MCF 10A (cell line): ENCODE data around the gene NME3. TPM values are rescaled to one million over a fixed set of nuclear protein-coding genes. Genes with fewer than 3 reads are reported as not detected.

Experiments used
- BruUV-seq: library from RNA; stranded (reverse); fragments of 400-500 nt; replicated peaks from 2 replicates; lab custom pipeline; 2021; lab: Mats Ljungman, UMichigan
- CTCF ChIA-PET: fragments of 300-600 bp; sonication (Branson Sonifier 250); formaldehyde crosslinking; extraction: SDS; loops from one replicate; lab custom pipeline; 2021; ENCODE audit warnings: antibody characterized with exemption, inconsistent platforms; lab: Yijun Ruan, JAX
- POLR2A ChIA-PET: fragments of 300-600, 350-650 bp; sonication (Branson Sonifier 250); formaldehyde crosslinking; extraction: SDS; loops from one replicate; lab custom pipeline; 2020; ENCODE audit warnings: antibody characterized with exemption, inconsistent platforms; lab: Yijun Ruan, JAX
- DNase-seq: peaks from one replicate; pipeline ENCODE4 v3.0.0-alpha.2; 2018; ENCODE audit not compliant: unreplicated experiment
- H3K27ac Mint-ChIP-seq: one replicate; pipeline ENCODE4 v1.8.0; 2022; ENCODE audit warnings: mild to moderate bottlenecking, low read depth, mixed read lengths; ENCODE audit not compliant: unreplicated experiment
- H3K27me3 Mint-ChIP-seq: one replicate; pipeline ENCODE4 v1.8.0; 2022; ENCODE audit warnings: mixed read lengths; ENCODE audit not compliant: insufficient read depth, unreplicated experiment
- H3K36me3 Mint-ChIP-seq: one replicate; pipeline ENCODE4 v1.8.0; 2022; ENCODE audit warnings: mild to moderate bottlenecking, moderate library complexity, mixed read lengths; ENCODE audit not compliant: insufficient read depth, unreplicated experiment
- H3K4me1 Mint-ChIP-seq: one replicate; pipeline ENCODE4 v1.8.0; 2022; ENCODE audit warnings: mixed read lengths; ENCODE audit not compliant: insufficient read depth, unreplicated experiment
- H3K4me3 Mint-ChIP-seq: one replicate; pipeline ENCODE4 v1.8.0; 2022; ENCODE audit warnings: mild to moderate bottlenecking, moderate library complexity, mixed read lengths; ENCODE audit not compliant: unreplicated experiment
- H3K9me3 Mint-ChIP-seq: one replicate; pipeline ENCODE4 v1.8.0; 2022; ENCODE audit warnings: mixed read lengths; ENCODE audit not compliant: unreplicated experiment
- CTCF ChIP-seq: fragments of 200-600 bp; IDR thresholded peaks from one replicate; pipeline ENCODE4 v1.8.0; 2022; ENCODE audit warnings: antibody characterized with exemption, mild to moderate bottlenecking; ENCODE audit not compliant: unreplicated experiment
- intact Hi-C: fragments of 100-400 bp; cut with micrococcal nuclease; formaldehyde crosslinking; loops from 2 replicates; pipeline ENCODE4 v1.14.1; 2022
- total RNA-seq: library from RNA; stranded (reverse); gene quantifications from 2 replicates; pipeline ENCODE4 v1.2.3, GENCODE V29; 2022

Gene NME3
- total RNA-seq, 1 experiment from 2014 or later = 44.0 TPM

- Mint-ChIP-seq H3K27me3 (no peaks in the 10 kb centered on the region), H3K9me3 (no peaks in the 10 kb centered on the region), H3K4me3 (no peak overlapping the region), H3K27ac (no peak overlapping the region), H3K4me1 (no peaks in the 10 kb centered on the region), H3K36me3 (peaks cover 49% of the 10 kb centered on the region)
- BruUV-seq = no TSS peak
- intact Hi-C loops = no loop called here
- POLR2A ChIA-PET = interaction anchor here (1.7 kb wide), 1 partner anchor 37 kb away, joined by 6 read pairs; the partner anchor contains the start of genes NUBP2 and SPSB3
- CTCF ChIA-PET = no interaction called here
- no peak for TF ChIP-seq CTCF
- no peak for DNase-seq
Observed at GRCh38 chr16:1819611-1820010, 48.3 kb upstream of the NME3 start.

- BruUV-seq = no TSS peak
- Mint-ChIP-seq H3K4me3 (no peak overlapping the region), H3K27ac (no peak overlapping the region), H3K27me3 (no peaks in the 10 kb centered on the region), H3K4me1 (no peaks in the 10 kb centered on the region), H3K9me3 (no peaks in the 10 kb centered on the region), H3K36me3 (peaks cover 52% of the 10 kb centered on the region)
- no peak for DNase-seq
- CTCF ChIA-PET = no interaction called here
- POLR2A ChIA-PET = no interaction called here
- intact Hi-C loops = no loop called here
- TF ChIP-seq CTCF = no peak
Observed at GRCh38 chr16:1818873-1819525, 47.7 kb upstream of the NME3 start.

- no peak for TF ChIP-seq CTCF
- ChIA-PET POLR2A (no interaction called here), CTCF (no interaction called here)
- BruUV-seq = no TSS peak
- Mint-ChIP-seq H3K9me3 (no peaks in the 10 kb centered on the region), H3K4me1 (no peaks in the 10 kb centered on the region), H3K27ac (no peak overlapping the region), H3K4me3 (no peak overlapping the region), H3K27me3 (no peaks in the 10 kb centered on the region), H3K36me3 (peaks cover 52% of the 10 kb centered on the region)
- intact Hi-C loops = no loop called here
- DNase-seq = no peak
Observed at GRCh38 chr16:1818204-1818872, 47.0 kb upstream of the NME3 start.

GRCh38 chr16:1817716-1818115, 46.4 kb upstream of the NME3 start:
- no peak for TF ChIP-seq CTCF
- no TSS peak for BruUV-seq
- no peak overlapping the region for H3K27ac Mint-ChIP-seq
- H3K27me3 Mint-ChIP-seq = no peaks in the 10 kb centered on the region
- H3K4me1 Mint-ChIP-seq = no peaks in the 10 kb centered on the region
- intact Hi-C loops = no loop called here
- no peak overlapping the region for H3K4me3 Mint-ChIP-seq
- ChIA-PET CTCF (interaction anchor here (0.7 kb wide), 1 partner anchor 189 kb away, joined by 3 read pairs; no protein-coding TSS in a partner anchor), POLR2A (no interaction called here)
- no peaks in the 10 kb centered on the region for H3K9me3 Mint-ChIP-seq
- H3K36me3 Mint-ChIP-seq = peaks cover 58% of the 10 kb centered on the region
- no peak for DNase-seq
